Medulla oblongata (tissue), 1 donor: ENCODE measurements around the gene KCTD11.
A peak's percentile ranks its signal among the peaks of the same experiment; 100 is the strongest.

Experiments
- DNase-seq: peaks from one replicate; pipeline ENCODE4 v3.0.0-alpha.2; 2015; ENCODE audit errors: extremely low spot score

Gene KCTD11

DNA sequence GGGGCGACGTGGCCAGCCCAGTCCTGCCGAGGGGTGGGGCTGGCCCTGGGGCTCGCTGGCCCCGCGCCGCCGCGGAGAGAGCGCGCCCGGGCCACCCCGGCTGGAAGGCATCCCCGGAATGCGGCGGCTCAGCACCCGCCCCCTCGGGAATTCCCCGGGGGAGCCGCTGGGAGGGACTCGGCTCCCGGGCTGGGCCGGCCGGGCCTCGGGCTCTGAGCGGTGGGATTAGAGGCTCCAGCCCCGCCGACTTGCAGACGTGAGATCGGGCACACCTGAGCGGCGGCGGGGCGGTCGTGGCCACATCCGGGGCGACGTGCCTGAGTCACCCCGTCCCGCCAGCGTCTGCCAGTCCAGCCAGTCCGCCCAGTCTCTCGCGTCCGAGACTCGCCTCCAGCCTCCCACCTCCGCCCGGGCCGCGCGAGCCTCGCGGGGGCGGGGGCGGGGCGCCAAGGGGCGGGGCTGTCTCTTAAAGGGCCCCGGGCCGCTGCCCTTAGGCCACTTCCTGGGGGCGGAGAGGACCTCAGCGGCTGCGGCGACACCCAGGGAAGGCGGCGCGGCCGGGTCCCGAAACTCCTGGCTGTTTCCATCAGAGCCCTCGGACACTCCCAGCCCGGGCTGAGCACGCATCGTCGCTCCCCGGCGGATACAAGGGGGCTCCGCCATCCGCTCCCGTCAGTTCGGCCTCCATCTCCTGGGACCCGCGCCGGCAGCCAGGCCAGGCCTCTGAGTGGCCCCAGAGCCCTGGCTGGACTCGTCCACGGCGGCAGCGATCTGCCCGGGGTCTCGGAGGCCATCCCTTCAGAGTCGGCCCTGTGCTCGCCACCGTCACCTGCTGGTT lies at the start of gene KCTD11:
TSS of gene KCTD11 (plus strand) at position 498 of the 838 bp plus-strand sequence.
- DNase-seq: peak; percentile 89

DNA sequence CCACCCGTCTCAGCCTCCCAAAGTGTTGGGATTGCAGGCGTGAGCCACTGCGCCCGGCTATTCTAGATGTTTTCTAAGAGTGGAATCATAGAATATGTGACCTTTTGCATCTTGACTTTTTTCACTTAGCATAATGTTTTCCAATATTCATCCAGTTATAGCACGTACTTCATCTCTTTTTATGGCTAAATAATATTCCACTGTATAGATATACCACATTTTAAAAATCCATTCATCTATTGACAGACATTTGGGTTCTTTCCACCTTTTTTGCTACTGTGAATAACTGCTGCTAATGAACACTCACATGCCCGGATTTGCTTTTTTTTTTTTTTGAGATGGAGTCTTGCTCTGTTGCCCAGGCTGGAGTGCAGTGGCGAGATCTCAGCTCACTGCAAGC lies 47.8 kb upstream of the KCTD11 start:
- DNase-seq: no peak

DNA sequence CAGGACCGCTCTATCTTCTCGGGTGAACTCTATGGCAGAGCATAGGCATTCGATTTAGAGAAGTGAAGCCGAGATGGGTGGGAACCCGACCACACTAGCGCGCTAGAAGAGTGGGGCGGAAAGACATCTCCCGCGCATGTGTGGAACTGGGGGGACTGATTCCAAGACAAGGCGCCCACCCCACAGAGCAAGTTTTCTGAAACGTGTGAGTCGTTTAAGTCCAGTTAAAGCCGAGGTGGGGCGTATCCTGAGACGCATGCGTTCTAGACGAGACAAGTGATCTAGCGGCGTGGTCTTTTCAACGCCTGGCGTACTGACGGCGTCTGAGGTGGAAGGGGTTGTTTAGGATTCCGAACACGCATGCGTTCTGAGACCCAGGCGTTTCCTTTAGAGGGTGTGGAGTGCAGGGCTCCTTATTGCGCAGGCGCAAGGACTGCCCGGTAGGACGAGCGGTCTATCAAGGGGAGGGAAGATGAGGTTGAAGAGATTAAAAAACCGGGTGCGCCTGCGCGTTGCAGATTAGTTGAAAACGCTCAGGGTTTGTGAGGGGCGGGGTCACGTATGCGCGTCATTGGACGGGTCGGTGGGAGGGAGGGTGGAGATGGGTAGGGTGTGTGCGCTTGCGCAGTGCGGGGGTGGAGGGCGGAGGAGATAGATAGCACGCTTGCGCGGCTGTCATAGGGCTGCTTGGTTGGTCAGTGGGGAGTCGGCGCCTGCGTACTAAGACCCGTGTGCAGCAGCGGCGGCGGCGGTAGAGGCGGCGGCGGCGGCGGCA lies 44.9 kb upstream of the KCTD11 start, which contains the start of gene EIF5A:
TSS of gene EIF5A (plus strand) at position 718 of the 775 bp plus-strand sequence. CDS start 2,008 bp downstream, outside the sequence.
- peak; percentile 100 for DNase-seq

DNA sequence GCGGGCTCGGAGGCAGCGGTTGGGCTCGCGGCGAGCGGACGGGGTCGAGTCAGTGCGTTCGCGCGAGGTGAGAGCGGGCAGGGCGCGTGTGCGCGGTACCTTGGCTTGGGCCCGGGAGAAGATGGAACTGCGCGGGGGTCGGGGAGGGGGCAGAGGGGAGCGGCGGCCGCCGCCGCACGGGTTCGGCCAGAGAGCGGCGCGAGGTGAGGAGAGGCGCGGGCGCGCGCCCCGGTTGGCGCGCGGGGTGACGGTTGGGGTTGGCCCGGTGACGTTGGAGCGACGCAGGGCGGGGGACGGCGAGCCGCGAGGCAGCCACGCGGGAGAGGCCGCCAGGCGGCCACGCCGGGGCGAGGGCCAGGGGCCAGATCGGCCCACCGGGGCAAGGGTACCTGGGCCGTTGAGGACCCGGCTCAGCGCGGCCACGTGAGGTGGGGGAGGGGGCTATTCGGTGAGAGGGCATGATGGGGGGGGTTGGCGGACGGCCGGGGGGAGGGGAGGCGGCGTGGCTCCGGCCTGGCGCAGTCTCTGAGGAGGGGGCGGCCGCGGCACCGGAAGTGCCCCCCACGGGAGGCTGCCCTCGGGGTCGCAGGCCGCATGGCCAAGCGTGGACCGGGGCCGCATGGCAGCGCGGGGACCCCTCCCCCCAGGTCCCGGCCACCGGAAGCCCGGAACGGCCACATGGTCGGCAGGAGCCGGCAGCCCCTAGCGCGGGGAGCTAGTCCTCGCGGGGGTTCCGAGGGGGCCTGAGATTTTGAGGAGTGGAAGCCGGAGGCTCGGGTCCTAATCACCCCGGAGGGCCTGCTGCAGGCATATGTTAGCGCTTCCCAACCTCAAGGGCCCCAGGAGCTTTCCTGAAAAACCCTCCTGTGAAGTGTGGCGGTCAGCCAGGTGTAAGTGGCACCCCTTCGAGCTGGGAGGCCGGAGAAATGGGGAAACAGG lies 44.0 kb upstream of the KCTD11 start:
- DNase-seq: no peak

DNA sequence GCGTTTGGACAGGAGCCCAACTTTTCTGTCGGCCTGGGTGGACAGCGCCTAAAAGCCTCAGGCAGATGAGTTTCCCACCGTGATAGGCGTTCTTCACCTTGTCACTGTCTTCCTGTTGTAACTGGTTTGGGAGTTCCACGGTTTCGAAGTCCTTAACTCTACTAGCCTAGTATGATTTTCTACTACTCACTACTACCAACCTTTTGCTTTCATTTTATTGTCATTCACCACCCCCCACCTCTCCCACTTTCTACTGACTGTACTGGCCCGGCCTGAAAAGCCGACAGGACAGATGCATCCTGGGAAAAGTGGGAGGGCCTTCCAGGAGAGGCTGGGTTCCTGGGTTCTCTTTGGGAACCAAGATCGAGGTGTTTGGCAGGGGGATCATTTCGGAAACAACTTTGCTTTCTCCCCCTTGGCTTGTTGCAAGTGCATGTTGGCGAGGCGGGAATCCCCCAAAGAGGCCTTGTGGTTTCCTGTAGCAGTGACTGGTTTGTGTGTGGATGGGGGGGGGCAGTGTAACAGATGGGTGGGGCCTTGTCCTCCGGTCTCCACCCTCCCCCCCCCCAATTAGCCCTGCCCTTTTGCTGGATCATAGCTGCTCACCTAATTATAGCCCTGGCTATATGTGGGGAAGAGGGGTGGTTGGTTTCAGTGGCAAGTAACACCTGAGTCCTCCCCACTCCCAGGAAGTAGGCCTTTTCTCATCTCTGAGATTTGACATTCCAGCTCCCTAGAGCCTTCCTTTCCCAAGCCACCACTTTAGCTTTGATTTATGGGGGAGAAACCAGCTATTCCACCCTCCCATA lies 43.1 kb upstream of the KCTD11 start:
- DNase-seq: peak; percentile 79

DNA sequence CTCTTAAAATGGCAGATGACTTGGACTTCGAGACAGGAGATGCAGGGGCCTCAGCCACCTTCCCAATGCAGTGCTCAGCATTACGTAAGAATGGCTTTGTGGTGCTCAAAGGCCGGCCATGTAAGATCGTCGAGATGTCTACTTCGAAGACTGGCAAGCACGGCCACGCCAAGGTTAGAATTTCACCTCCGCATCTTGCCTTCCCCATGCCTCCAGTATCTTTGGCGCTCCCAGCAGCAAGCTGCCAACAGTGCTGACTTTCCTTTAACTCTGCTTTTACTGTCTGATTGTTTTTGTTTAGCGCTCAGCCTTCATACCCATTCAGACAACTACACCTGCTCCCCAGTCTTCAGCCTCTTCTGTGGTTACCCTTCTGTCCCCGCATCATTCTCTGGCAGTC lies 42.3 kb upstream of the KCTD11 start:
- no peak for DNase-seq

DNA sequence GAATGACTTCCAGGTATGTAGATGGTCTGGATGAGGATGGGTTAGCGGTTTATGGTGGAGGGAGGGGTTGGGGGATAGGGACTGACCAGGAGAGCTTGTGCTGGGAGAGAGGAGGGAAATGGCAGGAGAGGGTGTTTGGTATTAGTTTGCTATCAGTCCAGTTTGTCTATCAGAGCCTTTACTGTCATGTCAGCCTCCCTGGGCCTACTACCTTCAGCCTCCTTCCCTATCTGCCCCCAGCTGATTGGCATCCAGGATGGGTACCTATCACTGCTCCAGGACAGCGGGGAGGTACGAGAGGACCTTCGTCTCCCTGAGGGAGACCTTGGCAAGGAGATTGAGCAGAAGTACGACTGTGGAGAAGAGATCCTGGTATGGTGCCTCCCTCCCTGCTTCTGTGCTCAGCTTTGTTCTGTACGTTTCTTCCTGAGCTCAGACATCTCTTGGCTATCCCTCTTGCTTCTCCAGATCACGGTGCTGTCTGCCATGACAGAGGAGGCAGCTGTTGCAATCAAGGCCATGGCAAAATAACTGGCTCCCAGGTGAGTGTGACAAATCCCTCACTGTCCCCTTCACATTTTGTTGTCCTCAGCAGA lies 40.8 kb upstream of the KCTD11 start:
- no peak for DNase-seq

DNA sequence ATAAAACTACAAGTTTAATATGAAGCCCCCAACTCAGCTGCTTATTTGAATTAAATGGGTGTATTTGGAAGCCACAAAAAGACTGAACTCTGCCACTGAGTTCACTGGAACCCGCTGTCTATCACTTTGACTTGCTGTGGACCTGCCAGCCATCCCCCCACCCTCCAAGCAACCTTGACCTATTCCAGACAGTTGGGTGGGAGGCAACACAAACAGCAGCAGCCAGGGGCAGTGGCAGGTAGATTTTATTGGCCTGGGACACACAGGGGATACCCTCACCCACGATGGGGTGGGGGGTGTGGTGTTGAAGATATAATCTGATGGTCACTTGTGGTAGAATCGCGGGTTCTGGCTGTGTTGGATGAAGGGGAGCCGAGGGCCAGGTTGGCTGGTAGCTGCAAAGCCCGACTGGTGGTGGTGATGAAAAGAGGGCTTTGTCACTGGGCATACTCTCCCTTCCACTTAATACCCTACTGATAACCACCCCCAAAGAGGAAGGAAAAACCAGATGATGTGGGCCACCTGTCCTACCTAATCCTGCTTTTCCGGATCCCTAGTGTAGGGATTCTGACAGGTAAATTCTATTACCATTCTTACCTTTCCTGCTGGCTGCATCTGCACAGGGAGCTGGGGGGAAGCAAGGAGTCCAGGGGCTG lies 39.4 kb upstream of the KCTD11 start:
- no peak for DNase-seq

DNA sequence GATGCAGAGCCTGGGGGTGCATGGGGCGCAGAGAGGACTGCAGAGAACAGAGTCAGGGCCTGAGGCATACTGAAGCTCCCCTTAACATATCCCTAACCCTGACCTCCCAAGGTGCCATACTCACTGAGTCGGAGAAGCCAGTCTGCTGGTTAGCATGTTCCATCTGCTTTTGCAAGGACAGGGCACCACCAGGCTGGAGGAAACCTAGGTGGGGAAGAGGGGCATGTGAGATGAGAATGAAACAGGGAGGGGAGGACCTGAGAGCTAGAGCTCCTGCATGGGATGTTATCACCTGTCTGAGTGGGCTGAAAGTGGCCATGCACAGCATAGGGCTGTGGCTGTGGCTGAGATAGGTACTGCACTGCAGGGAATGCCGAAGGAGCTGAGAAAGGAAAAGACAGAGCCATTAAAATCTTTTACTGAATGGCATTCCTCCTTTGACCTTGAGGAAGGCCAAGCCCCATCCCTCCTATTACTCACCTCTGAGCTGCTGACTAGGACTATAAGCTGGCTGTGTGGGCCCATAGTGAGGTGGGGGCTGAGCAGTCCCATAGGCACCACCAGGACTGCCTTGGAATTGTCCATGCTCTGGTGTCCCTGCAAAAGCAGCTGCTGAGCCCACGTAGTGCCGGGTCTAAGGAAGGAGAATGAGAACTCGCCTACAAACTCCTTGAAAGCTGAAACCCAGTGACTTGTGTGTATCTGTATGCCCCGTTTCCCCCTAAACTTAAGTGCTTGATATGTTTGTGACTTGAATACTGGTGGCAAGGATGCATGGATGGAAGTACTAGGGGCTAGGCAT lies 38.7 kb upstream of the KCTD11 start:
- no peak for DNase-seq

DNA sequence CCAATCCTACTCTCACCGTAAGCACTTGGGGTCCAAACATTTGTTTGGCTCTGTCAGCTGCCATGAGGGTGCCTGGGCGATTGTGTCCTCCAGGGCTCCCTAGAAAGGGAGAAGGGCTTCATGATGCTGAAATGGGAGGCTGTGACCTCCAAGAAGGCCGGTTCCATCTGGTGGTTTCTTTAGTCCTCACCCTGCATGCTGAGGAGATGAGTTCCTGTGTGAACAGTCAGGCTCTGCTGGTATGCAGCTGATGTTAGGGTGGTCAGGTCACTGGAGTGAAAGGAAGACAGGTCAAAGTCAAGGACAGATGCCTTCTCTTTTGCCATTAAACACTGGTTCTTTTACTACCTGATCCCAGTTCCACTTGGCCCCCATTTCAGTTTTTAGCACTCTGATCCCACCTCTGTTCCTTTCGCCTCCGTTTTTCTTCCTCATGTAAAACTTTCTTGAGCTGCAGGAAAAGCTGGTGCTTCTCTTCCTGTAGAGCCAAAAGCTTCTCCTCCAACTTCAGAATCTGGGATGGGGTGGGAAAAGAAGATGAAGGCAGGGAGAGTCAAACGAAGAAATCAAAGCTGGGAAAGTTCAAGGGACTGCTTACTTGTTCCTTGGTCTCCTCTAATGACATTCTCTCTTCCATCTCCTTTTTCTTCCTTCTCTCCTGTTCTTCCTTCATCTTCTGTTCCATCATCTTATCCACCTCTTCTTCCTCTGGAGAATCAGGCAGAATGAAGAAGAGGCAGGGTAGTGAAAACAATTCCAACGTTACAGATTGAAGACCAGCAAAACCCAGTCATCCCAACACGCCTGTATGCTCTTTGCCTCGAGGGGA lies 37.9 kb upstream of the KCTD11 start:
- no peak for DNase-seq

DNA sequence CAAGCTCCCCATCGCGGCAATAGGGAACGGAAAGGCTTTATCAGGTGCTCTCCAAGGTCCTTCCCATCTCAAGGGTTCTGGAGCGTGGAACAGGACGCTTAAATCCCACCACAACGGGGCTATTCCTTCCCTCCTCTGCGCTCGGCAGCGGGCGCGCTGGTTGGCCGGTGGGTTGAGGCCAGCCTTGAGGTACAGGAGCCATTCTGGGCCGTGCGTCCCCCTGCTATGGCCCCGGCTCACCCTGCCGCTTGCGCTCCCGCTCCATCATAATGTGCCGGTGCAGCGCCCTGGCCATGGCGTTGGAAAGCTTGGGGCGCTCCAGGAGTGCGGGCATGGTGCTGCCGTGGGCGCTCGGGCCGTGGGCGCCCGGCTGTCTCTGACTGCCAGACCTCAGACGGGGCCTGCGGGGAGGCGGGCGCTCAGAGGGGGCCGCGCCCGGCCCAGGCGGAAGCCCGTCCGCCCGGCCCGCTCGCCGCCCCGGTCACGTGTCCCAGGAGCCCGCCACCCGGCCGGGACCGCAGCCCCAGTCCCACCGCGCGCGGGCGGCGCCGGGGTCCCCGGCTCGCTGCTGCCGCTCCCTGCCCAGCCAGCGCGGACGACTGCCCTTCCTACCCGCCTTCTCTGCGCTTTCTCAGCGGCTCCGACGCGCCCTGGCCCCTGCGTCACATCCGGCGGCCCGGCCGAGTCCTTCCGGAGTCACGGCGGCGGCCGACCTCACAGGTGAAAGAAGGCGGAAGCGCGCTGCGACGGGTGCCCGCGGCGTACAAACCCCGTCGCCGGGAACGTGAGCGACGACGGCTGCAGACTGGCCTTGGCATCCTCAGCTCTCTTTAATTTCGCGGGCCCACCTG lies 37.0 kb upstream of the KCTD11 start, which contains the start of gene GPS2:
TSS of gene GPS2 (minus strand) at position 642 of the 851 bp plus-strand sequence. CDS start at position 334, 308 bp downstream.
- peak; percentile 90 for DNase-seq

DNA sequence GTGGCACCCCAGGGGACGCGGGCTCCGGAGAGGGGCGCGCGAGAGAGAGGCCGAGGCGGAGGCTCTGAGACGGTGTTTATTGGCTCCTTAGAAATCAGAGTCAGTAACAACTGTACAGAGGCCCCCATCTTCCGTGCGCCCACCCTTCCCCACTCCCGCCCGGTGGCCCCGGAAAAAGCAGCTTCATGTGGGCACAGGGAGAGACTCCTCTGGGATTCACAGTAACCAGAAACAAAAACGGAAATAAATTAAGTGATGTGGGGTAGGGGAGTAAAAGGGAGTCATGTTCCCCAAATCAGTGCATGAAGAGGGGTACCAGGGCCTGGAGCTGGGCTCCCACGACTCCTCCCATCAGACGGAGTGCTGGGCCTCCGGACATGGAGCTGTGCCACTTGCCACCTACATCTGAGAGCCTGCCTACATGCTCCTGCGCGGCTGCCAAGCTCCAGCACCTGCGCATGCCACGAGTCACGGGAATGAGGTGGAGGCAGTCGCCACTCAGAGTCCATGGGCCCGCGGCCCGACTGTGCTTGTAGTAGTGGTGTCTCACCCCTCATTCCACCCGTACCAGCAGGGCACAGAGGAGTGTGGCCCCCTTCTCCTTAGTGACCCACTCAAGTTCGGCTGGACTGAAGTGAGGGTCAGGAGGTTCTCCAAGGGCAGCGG lies 36.3 kb upstream of the KCTD11 start:
- no peak for DNase-seq

DNA sequence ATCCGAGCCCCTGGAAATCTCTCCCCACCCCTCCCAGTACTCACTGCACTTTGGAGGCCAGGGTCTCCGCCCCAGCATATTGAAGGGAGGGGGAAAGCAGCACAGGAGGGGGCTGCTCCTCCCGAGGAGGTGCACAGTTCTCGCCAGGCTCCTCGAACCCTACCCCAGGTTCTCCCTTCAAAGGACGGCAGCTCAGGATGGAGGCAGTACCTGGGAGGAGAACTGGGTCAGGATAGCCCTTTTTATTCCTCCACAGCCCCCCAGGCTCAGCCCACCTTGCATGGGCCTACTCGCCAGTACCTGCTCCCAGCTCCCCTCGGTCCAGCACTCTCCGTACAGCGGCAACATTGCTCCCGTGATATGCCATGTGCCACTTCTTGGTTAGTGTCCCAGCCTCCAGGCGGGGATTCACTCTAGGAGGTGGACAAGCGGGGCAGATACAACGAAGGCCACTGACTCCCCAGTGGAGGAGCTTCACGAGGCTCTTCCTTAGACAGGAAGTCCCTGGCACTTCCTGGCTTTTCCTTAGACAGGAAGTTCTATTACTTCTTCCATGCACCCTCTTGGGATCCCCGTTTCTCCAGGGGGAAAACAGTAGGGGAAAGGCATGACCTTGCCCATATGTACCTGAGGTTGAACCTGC lies 34.7 kb upstream of the KCTD11 start:
- no peak for DNase-seq

DNA sequence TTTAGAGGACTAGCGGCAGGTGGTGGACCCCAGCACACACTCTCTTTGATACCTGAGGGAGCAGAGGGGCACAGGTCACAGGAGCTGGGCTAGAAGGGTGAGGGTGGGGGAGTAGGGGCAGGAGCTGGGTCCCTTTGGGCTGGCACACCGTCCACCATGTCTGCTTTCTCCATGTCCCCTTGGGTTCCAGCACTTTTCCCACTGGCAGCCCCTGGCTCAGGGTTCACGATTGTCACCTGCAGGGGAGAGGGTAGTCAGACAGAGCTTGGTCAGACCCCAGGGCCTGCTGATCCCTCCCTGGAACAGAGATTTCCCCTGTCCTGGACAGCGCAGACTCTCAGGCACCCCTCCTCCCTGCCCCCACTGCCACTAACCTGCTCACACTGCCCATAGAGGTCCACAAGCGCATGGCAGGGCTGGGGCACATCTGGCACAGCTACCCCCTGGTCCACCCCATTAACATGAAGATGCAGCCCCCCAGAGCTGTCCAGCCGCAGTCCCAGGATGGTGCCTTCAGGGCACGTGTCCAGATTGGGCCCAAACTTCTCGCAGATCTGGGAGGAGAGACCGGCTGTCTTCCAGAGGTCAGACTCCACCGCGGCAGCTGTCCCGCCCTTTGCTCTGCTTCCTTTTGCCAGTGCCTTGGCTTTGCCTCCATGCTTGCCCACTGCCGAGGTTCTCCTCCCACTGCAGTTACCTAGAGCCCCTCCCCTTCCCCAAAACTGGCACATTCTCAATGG lies 33.7 kb upstream of the KCTD11 start:
- no peak for DNase-seq

DNA sequence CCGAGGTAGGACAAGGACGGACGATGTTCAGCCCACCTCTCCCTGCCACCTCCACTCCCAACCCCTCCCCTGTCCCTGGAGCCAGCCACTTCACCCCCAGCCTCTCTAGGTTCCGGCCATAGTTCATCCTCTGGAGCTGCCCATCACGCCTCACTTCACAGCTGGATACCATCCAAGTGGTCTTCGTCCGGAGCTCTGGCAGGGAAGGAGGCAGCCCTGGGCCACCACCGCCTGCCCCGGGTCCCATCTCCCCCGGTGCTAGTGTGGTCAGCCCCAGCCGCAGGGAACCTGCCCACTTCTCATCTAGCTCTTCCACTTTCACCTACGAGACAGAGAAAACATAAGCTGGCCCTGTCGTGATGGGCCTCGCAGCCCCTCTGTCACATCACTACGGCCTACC lies 30.5 kb upstream of the KCTD11 start:
- DNase-seq: no peak
